HepG2 (cell line): Measurements from ENCODE around the gene PLSCR4. TPM values are rescaled to one million over a fixed set of nuclear protein-coding genes. Genes with fewer than 3 reads are reported as not detected.

ENCODE experiments used
- ATAD3A ChIP-seq: sonication (generic); formaldehyde crosslinking; IDR thresholded peaks from 2 replicates; pipeline ENCODE4 v1.4.0; 2020; ENCODE audit warnings: missing genetic modification reagents
- HNRNPL ChIP-seq: fragments of 200-400 bp; formaldehyde crosslinking; IDR thresholded peaks from 2 replicates; pipeline ENCODE4 v1.6.1; 2017; ENCODE audit warnings: mild to moderate bottlenecking, low read depth, low read length
- PHF21A ChIP-seq: sonication (generic); formaldehyde crosslinking; IDR thresholded peaks from 2 replicates; pipeline ENCODE4 v1.5.0; 2020; ENCODE audit warnings: mild to moderate bottlenecking, missing genetic modification reagents
- SP1 ChIP-seq, 2 experiments: fragments of 450-650 bp in 1 of 2; sonication (generic) in 1 of 2; formaldehyde crosslinking in 1 of 2; IDR thresholded peaks; 2 replicates each; pipeline versions ENCODE4 v1.4.0 to v1.6.1; 2016 to 2020; ENCODE audit warnings: missing genetic modification reagents in 1 of 2
- SRY ChIP-seq: sonication (generic); formaldehyde crosslinking; IDR thresholded peaks from 2 replicates; pipeline ENCODE4 v1.8.0; 2022; ENCODE audit warnings: mild to moderate bottlenecking, missing genetic modification reagents
- ZBTB3 ChIP-seq: sonication (generic); formaldehyde crosslinking; IDR thresholded peaks from 2 replicates; pipeline ENCODE4 v1.4.0; 2020; ENCODE audit warnings: low read depth, mild to moderate bottlenecking, moderate library complexity, missing genetic modification reagents, borderline replicate concordance
- ZNF121 ChIP-seq: sonication (generic); formaldehyde crosslinking; IDR thresholded peaks from 2 replicates; pipeline ENCODE4 v1.5.0; 2020; ENCODE audit warnings: mild to moderate bottlenecking, missing genetic modification reagents
- ZNF317 ChIP-seq: sonication (generic); formaldehyde crosslinking; IDR thresholded peaks from 2 replicates; pipeline ENCODE4 v1.5.0; 2020; ENCODE audit warnings: mild to moderate bottlenecking, missing genetic modification reagents
- ZNF543 ChIP-seq: sonication (generic); formaldehyde crosslinking; IDR thresholded peaks from 2 replicates; pipeline ENCODE4 v1.4.0; 2020; ENCODE audit warnings: mild to moderate bottlenecking, missing genetic modification reagents
- polyA plus RNA-seq, 8 experiments: library from polyadenylated mRNA; depleted of rRNA in 3 of 8; stranded (reverse) in 7 of 8; unstranded in 1 of 8; fragments of >200 nt; fragmentation: Illumina TruSeq in 4 of 8; extraction: Trizol in 4 of 8; gene quantifications; 2 replicates each; pipeline versions ENCODE4 v1.2.1 to v1.2.3, GENCODE V29; 2011 to 2016; ENCODE audit warnings: low read depth in 4 of 8, missing spikeins in 1 of 8, mixed read lengths in 1 of 8; ENCODE audit not compliant: insufficient read depth in 1 of 8
- total RNA-seq, 5 experiments: library from RNA; depleted of rRNA; stranded (reverse); fragments of >200 nt; fragmentation: Illumina TruSeq; extraction: Trizol; gene quantifications; 2 replicates each; pipeline ENCODE4 v1.2.3, GENCODE V29; 2016; ENCODE audit warnings: low read depth in 1 of 5
- TF ChIP-seq, protein P1 (sequence below): sonication (generic); formaldehyde crosslinking; IDR thresholded peaks from 2 replicates; pipeline ENCODE4 v1.5.0; 2020; ENCODE audit warnings: mild to moderate bottlenecking, missing genetic modification reagents, borderline replicate concordance
- TF ChIP-seq, protein P2 (sequence below): sonication (generic); formaldehyde crosslinking; IDR thresholded peaks from 2 replicates; pipeline ENCODE4 v1.4.0; 2020; ENCODE audit warnings: missing genetic modification reagents
- TF ChIP-seq, protein P3 (sequence below): sonication (generic); formaldehyde crosslinking; IDR thresholded peaks from 2 replicates; pipeline ENCODE4 v1.9.0; 2022; ENCODE audit warnings: low read depth, missing genetic modification reagents
- TF ChIP-seq, protein P4 (sequence below): sonication (generic); formaldehyde crosslinking; IDR thresholded peaks from 2 replicates; pipeline ENCODE4 v1.9.0; 2022; ENCODE audit warnings: missing genetic modification reagents, mild to moderate bottlenecking, borderline replicate concordance
- TF ChIP-seq, protein P5 (sequence below): sonication (generic); formaldehyde crosslinking; IDR thresholded peaks from 2 replicates; pipeline ENCODE4 v1.4.0; 2020; ENCODE audit warnings: missing genetic modification reagents

The PLSCR4 gene
- total and polyA plus RNA-seq, 2 of the 13 experiments (the other 11 are each of a cell fraction or from before 2014, with no cell fraction given) = 1.5 to 59.0 TPM

DNA sequence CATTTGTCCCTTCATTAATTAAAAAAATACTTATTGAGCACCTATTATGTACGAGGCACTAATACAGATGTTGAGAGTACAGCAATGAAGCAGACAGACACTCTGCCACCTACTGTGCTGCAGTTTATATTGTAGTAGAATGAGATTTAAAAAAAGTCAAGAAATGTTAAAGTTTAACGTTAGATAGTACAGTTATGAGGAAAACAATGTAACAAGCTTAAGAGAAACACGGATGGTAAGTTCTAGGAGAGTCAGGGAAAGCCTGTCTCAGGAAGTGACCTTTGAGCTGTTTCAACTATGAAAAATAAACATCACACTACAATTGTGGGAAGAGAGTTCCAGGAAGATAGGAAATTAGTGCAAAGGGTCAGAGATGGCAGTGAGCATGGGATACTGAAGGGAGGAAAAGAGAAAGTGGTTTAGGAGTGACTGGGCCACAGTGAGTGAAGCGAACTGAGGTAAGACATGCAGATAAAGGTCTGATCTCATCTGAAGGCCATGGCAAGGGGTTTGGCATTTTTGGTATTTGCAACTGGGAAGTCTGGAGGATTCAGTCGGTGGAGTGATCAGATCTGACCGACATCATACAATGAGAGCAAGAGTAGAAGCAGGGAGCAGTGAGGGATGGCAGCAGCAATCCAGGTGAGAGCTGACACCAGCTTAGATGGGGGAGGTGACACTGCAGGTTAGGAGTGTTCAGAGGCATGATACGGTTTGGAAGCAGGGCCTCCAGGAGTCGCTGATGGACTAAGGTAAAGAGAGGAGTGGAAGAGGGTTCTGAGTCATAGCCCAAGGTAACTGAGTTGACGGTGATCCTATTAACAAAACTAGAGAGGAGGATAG is 28.5 kb downstream of the PLSCR4 start (continued):
- TF ChIP-seq, protein P1, sequence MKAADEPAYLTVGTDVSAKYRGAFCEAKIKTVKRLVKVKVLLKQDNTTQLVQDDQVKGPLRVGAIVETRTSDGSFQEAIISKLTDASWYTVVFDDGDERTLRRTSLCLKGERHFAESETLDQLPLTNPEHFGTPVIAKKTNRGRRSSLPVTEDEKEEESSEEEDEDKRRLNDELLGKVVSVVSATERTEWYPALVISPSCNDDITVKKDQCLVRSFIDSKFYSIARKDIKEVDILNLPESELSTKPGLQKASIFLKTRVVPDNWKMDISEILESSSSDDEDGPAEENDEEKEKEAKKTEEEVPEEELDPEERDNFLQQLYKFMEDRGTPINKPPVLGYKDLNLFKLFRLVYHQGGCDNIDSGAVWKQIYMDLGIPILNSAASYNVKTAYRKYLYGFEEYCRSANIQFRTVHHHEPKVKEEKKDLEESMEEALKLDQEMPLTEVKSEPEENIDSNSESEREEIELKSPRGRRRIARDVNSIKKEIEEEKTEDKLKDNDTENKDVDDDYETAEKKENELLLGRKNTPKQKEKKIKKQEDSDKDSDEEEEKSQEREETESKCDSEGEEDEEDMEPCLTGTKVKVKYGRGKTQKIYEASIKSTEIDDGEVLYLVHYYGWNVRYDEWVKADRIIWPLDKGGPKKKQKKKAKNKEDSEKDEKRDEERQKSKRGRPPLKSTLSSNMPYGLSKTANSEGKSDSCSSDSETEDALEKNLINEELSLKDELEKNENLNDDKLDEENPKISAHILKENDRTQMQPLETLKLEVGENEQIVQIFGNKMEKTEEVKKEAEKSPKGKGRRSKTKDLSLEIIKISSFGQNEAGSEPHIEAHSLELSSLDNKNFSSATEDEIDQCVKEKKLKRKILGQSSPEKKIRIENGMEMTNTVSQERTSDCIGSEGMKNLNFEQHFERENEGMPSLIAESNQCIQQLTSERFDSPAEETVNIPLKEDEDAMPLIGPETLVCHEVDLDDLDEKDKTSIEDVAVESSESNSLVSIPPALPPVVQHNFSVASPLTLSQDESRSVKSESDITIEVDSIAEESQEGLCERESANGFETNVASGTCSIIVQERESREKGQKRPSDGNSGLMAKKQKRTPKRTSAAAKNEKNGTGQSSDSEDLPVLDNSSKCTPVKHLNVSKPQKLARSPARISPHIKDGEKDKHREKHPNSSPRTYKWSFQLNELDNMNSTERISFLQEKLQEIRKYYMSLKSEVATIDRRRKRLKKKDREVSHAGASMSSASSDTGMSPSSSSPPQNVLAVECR (CRISPR knock-in tag) = peak; percentile 36; the same call in 1 of the 2 replicates
- no peak for TF ChIP-seq ATAD3A (CRISPR knock-in tag)
- TF ChIP-seq, protein P2, sequence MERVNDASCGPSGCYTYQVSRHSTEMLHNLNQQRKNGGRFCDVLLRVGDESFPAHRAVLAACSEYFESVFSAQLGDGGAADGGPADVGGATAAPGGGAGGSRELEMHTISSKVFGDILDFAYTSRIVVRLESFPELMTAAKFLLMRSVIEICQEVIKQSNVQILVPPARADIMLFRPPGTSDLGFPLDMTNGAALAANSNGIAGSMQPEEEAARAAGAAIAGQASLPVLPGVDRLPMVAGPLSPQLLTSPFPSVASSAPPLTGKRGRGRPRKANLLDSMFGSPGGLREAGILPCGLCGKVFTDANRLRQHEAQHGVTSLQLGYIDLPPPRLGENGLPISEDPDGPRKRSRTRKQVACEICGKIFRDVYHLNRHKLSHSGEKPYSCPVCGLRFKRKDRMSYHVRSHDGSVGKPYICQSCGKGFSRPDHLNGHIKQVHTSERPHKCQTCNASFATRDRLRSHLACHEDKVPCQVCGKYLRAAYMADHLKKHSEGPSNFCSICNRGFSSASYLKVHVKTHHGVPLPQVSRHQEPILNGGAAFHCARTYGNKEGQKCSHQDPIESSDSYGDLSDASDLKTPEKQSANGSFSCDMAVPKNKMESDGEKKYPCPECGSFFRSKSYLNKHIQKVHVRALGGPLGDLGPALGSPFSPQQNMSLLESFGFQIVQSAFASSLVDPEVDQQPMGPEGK (CRISPR knock-in tag) = no peak
- TF ChIP-seq, protein P3, sequence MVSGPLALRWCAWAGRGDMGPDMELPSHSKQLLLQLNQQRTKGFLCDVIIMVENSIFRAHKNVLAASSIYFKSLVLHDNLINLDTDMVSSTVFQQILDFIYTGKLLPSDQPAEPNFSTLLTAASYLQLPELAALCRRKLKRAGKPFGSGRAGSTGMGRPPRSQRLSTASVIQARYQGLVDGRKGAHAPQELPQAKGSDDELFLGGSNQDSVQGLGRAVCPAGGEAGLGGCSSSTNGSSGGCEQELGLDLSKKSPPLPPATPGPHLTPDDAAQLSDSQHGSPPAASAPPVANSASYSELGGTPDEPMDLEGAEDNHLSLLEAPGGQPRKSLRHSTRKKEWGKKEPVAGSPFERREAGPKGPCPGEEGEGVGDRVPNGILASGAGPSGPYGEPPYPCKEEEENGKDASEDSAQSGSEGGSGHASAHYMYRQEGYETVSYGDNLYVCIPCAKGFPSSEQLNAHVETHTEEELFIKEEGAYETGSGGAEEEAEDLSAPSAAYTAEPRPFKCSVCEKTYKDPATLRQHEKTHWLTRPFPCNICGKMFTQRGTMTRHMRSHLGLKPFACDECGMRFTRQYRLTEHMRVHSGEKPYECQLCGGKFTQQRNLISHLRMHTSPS (CRISPR knock-in tag) = no peak; the same call in 1 of the 2 replicates
- TF ChIP-seq SRY = no peak
- 0 out of 2 replicates have a peak, but pooled peaks have one; percentile 48 for TF ChIP-seq ZBTB3 (CRISPR knock-in tag)
- peak; percentile 77 for TF ChIP-seq ZNF317
- TF ChIP-seq SP1 (IDR thresholded peaks at IDR 0.05) = no peak
- peak; percentile 15; the same call in 1 of the 2 replicates for TF ChIP-seq SP1 (CRISPR knock-in tag; IDR thresholded peaks at IDR 0.05)
- 0 out of 2 replicates have a peak, but pooled peaks have one; percentile 39 for TF ChIP-seq ZNF543 (CRISPR knock-in tag)
- TF ChIP-seq, protein P4, sequence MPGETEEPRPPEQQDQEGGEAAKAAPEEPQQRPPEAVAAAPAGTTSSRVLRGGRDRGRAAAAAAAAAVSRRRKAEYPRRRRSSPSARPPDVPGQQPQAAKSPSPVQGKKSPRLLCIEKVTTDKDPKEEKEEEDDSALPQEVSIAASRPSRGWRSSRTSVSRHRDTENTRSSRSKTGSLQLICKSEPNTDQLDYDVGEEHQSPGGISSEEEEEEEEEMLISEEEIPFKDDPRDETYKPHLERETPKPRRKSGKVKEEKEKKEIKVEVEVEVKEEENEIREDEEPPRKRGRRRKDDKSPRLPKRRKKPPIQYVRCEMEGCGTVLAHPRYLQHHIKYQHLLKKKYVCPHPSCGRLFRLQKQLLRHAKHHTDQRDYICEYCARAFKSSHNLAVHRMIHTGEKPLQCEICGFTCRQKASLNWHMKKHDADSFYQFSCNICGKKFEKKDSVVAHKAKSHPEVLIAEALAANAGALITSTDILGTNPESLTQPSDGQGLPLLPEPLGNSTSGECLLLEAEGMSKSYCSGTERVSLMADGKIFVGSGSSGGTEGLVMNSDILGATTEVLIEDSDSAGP = peak; percentile 60
- TF ChIP-seq HNRNPL = no peak
- no peak for TF ChIP-seq ZNF121 (CRISPR knock-in tag)
- TF ChIP-seq PHF21A (CRISPR knock-in tag) = peak; percentile 95
- TF ChIP-seq, protein P5, sequence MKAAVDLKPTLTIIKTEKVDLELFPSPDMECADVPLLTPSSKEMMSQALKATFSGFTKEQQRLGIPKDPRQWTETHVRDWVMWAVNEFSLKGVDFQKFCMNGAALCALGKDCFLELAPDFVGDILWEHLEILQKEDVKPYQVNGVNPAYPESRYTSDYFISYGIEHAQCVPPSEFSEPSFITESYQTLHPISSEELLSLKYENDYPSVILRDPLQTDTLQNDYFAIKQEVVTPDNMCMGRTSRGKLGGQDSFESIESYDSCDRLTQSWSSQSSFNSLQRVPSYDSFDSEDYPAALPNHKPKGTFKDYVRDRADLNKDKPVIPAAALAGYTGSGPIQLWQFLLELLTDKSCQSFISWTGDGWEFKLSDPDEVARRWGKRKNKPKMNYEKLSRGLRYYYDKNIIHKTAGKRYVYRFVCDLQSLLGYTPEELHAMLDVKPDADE = no peak
